Duodenal mucosa (tissue), 2 donors: ENCODE results near the gene RSAD1.

Experiments used
- H3K27ac ChIP-seq: one replicate; pipeline ENCODE4 v1.7.0; 2013; ENCODE audit warnings: low read depth, low read length
- H3K27me3 ChIP-seq, 2 donors: one replicate each; pipeline ENCODE4 v1.7.0; 2013; ENCODE audit warnings: low read length in 2 of 2, control low read depth in 1 of 2; ENCODE audit not compliant: insufficient read depth in 2 of 2, control insufficient read depth in 1 of 2
- H3K36me3 ChIP-seq, 2 donors: one replicate each; pipeline ENCODE4 v1.7.0; 2013; ENCODE audit warnings: low read length in 2 of 2, control low read depth in 1 of 2; ENCODE audit not compliant: insufficient read depth in 2 of 2, control insufficient read depth in 1 of 2
- H3K4me1 ChIP-seq, 2 donors: one replicate each; pipeline ENCODE4 v1.7.0; 2013; ENCODE audit warnings: low read length in 2 of 2, control low read depth in 1 of 2; ENCODE audit not compliant: insufficient read depth in 2 of 2, control insufficient read depth in 1 of 2
- H3K4me3 ChIP-seq, 2 donors: one replicate each; pipeline ENCODE4 v1.7.0; 2013; ENCODE audit warnings: low read length in 2 of 2, low read depth in 1 of 2
- H3K9ac ChIP-seq, 2 donors: one replicate each; pipeline ENCODE4 v1.7.0; 2013; ENCODE audit warnings: low read length in 2 of 2, low read depth in 1 of 2
- H3K9me3 ChIP-seq, 2 donors: one replicate each; pipeline ENCODE4 v1.7.0; 2013; ENCODE audit warnings: low read length in 2 of 2, control low read depth in 1 of 2; ENCODE audit not compliant: control insufficient read depth in 1 of 2

Gene RSAD1

GRCh38 chr17:50488880-50489279, 10.2 kb downstream of the RSAD1 start:
- Histone ChIP-seq H3K36me3 (peaks cover 21 to 22% of the 10 kb centered on the region in 2 donors), H3K9ac (no peak overlapping the region), H3K9me3 (no peaks in the 10 kb centered on the region), H3K27ac (no peak overlapping the region), H3K4me3 (no peak overlapping the region), H3K4me1 (no peaks in the 10 kb centered on the region), H3K27me3 (no peaks in the 10 kb centered on the region)

- Histone ChIP-seq H3K4me3 (no peak overlapping the region), H3K4me1 (no peaks in the 10 kb centered on the region), H3K36me3 (peaks cover 0 to 5% of the 10 kb centered on the region in 2 donors), H3K27me3 (no peaks in the 10 kb centered on the region), H3K9me3 (no peaks in the 10 kb centered on the region), H3K9ac (no peak overlapping the region), H3K27ac (no peak overlapping the region)
Measured at GRCh38 chr17:50491505-50491904, 12.8 kb downstream of the RSAD1 start.

GRCh38 chr17:50492214-50492613, 13.6 kb downstream of the RSAD1 start:
- Histone ChIP-seq H3K27me3 (no peaks in the 10 kb centered on the region), H3K4me3 (no peak overlapping the region), H3K9ac (no peak overlapping the region), H3K9me3 (no peaks in the 10 kb centered on the region), H3K27ac (no peak overlapping the region), H3K36me3 (peaks cover 0 to 3% of the 10 kb centered on the region in 2 donors), H3K4me1 (no peaks in the 10 kb centered on the region)

DNA sequence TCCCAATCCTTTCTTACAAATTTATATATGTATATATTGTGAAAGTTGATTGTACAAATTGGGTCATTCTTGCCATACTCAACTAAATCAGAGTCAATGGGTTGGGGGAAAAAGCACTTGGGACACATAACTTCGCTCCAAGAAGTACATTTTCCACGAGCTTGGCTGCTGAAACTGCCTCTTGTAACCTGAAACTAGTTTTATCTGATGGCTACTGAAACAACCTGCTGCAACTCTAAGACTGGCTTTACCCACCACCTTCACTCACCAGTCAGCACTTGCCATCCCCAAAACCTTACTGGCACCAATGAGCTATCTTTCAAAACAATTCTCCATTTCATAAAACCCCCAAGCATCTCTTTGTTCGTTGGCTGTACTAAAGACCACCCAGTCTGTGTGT, 15.1 kb downstream of the RSAD1 start:
- no peak overlapping the region for H3K27ac ChIP-seq
- H3K9me3 ChIP-seq, result no peaks in the 10 kb centered on the region
- H3K4me1 ChIP-seq, result peaks cover 8 to 9% of the 10 kb centered on the region in 2 donors
- no peak overlapping the region for H3K4me3 ChIP-seq
- no peaks in the 10 kb centered on the region for H3K36me3 ChIP-seq
- no peaks in the 10 kb centered on the region for H3K27me3 ChIP-seq
- H3K9ac ChIP-seq, result no peak overlapping the region

DNA sequence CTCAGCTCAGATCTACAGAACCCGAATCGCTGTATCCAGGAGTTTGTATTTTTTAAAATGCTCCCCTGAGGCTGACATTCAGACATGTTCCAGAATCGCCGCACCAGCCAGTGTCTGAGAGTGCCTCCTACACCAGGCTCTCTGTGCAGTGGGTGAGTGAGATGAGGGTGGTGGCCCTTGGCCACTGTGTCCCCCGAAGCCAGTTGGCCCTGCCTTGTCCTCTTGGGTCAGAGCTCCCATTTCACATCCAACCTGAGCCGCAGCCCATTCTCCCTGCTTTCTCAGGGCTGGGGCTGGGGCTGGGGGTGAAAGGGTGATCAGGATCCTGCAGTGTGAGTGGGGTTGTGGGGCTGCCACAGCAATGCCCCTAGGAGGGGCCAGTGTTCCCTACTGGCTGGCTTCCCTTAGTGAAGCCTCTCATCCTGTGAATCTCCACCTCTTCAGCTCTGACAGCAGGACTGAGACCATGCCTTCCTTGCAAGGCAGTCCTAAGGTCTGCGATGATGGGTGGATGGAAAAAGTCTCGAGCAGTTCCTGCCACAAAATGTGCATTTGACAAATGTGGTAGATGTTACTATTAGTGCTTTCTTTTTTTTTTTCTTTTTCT, 16.7 kb downstream of the RSAD1 start:
- no peaks in the 10 kb centered on the region for H3K27me3 ChIP-seq
- peaks cover 8 to 9% of the 10 kb centered on the region in 2 donors for H3K4me1 ChIP-seq
- no peak overlapping the region for H3K9ac ChIP-seq
- no peak overlapping the region for H3K4me3 ChIP-seq
- H3K27ac ChIP-seq, result no peak overlapping the region
- no peaks in the 10 kb centered on the region for H3K36me3 ChIP-seq
- H3K9me3 ChIP-seq, result no peaks in the 10 kb centered on the region

- Histone ChIP-seq H3K36me3 (no peaks in the 10 kb centered on the region), H3K27me3 (no peaks in the 10 kb centered on the region), H3K27ac (no peak overlapping the region), H3K9me3 (no peaks in the 10 kb centered on the region), H3K4me1 (peaks cover 8 to 9% of the 10 kb centered on the region in 2 donors), H3K4me3 (no peak overlapping the region), H3K9ac (no peak overlapping the region)
Measured at GRCh38 chr17:50495918-50496317, 17.3 kb downstream of the RSAD1 start.

DNA sequence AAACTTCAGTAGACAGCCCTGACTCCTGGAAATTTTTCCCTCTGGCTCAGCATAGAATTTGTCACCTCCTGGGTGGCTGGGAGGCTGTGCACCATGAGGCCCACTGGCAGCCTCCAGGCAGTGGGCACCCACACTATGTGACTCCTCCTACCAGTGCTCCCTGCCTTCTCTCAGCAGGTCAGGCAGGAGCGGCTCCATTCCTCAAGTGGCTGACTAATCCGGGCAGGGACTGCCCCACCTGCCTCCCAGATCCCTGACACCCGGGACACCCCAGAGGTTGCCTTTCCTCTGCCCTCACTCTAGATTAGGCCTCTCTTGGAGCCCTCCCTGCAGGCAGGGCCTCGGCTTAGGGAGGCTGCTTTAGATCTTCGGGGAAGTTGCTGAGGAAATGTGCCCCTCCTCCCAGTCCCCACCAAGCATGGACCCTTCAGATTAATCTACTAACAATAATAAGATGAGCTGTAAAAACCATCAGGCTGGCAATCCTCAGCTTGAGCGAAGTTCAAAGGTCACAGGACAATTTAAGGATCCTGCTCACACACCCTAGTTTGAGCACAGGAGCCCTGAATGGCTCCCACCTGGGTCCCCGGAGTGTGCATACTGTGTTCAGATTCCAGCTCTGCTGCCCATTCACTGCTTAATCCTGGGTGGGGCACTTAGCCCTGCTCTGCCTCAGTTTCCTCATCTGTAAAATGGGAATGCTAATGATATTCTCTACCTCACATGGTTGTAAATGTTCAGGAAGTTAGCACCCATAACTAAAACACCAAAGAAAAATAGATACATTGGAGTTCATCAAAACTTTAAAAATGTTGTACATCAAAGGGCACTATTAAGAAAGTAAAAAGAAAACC, 19.6 kb downstream of the RSAD1 start:
- no peaks in the 10 kb centered on the region for H3K36me3 ChIP-seq
- H3K9me3 ChIP-seq, result no peaks in the 10 kb centered on the region
- peaks cover 8 to 9% of the 10 kb centered on the region in 2 donors for H3K4me1 ChIP-seq
- H3K27ac ChIP-seq, result no peak overlapping the region
- no peak overlapping the region for H3K4me3 ChIP-seq
- no peak overlapping the region for H3K9ac ChIP-seq
- H3K27me3 ChIP-seq, result no peaks in the 10 kb centered on the region

GRCh38 chr17:50499270-50499669, 20.6 kb downstream of the RSAD1 start:
- Histone ChIP-seq H3K4me1 (peaks cover 14 to 16% of the 10 kb centered on the region in 2 donors), H3K9ac (no peak overlapping the region), H3K36me3 (no peaks in the 10 kb centered on the region), H3K9me3 (no peaks in the 10 kb centered on the region), H3K4me3 (no peak overlapping the region), H3K27me3 (no peaks in the 10 kb centered on the region), H3K27ac (no peak overlapping the region)

DNA sequence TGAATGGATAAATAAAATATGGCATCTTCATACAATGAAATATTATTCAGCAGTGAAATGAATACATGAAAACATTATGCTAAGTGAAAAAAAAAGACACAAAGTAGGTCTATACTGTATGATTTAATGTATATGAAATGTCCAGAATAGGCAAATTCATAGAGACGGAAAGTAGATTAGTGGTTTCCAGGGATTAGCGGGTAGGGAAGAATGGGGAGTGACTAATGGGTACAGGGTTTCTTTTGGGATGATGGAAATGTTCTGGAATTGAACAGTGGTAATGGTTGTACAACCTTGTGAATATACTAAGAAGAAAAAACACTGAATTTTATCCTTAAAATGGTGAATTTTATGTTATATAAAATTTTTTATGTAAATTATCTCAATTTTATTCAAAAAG, 21.1 kb downstream of the RSAD1 start:
- no peaks in the 10 kb centered on the region for H3K27me3 ChIP-seq
- no peak overlapping the region for H3K27ac ChIP-seq
- H3K4me3 ChIP-seq, result no peak overlapping the region
- no peak overlapping the region for H3K9ac ChIP-seq
- H3K9me3 ChIP-seq, result no peaks in the 10 kb centered on the region
- peaks cover 14 to 20% of the 10 kb centered on the region in 2 donors for H3K4me1 ChIP-seq
- H3K36me3 ChIP-seq, result no peaks in the 10 kb centered on the region

- Histone ChIP-seq H3K9me3 (no peaks in the 10 kb centered on the region), H3K9ac (no peak overlapping the region), H3K4me1 (peaks cover 23 to 29% of the 10 kb centered on the region in 2 donors), H3K27ac (no peak overlapping the region), H3K36me3 (no peaks in the 10 kb centered on the region), H3K27me3 (no peaks in the 10 kb centered on the region), H3K4me3 (no peak overlapping the region)
Measured at GRCh38 chr17:50501054-50501453, 22.4 kb downstream of the RSAD1 start.
